Activated naive CD8-positive, alpha-beta T cell treated with anti-CD3 and anti-CD28 coated beads, Interleukin-2, amount 50 U/mL, for 16 hours (primary cell): ENCODE results near the gene ZNF821.
A peak's percentile ranks its signal among the peaks of the same experiment; 100 is the strongest.
"Not testable (repeated sequence)": the region's sequence is repeated elsewhere in the genome, so short reads cannot be mapped to it uniquely, and the experiment has no call there.

Experiments used
- DNase-seq: peaks from one replicate; pipeline ENCODE4 v3.0.0-alpha.2; 2020; ENCODE audit warnings: low read depth, low spot score

ZNF821 gene

DNA sequence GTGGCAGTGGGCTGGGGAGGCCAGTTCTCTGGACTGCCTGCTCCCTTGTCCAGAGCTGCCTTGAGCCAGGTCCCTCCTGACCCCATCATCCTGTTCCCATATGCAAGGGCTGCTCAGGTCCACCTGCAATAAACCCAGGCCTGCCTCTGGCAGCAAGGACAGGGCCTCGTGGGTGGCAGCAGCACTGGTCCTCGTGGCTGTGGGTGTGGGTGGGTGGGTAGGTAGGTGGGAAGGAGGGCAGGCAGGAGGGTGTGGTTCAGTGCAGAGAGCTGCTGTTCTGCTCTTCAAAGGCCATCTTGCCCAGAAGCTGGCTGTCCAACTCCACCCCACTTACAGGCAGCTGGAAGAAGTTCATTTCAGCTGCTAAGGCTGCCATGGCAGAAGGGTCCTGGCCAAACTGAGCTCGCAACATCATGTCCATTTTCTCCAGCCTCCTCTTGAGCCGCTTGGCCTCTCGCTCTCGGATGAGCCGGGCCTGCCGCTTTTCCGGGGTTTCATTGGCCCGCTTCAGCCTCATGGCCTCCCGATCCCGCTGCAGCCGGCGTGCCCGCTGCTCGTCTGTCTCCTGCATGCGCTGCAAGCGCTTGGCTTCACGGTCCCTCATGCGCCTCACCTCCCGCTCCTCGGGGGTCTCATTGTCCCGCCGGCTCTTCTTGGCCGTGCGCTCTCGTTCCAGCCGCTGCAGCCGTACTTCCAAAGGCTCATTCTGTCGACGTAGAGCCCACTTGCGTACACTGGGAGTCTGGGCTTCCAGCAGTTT lies 24.0 kb downstream of the ZNF821 start:
- DNase-seq, result no peak

DNA sequence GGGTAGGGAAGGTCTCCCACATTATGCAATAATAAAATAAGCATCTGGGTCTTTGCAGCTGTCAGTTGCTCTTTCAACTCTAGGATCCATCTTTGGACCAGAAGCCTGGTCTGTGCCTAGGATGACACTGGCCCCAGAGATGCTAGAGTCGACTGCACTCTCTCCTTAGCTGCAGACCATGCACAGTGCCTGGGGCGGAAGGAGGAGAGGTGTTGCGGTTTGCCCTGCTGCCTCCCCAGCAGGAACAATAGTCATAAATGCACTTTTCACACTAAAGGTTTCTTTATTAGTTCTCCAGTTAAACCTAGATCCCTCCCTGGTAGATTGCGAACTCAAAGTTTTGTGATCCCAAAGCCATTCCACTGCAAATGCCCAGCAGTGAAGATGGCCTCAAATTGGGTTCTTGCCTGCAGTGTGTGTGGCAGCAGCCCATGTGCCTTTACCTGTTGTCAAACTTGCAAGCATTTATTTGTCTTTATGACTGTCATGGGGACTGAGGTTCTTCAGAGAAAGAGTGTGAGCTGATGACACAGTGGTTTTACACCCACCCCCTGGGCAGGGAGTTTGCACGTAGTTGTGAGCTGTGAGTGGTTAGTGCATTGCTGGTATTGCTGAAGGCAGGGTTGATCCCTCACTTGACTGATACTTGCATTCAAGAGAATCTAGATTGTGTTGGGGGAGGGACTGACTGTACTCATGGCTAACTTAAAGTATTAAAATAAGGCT lies 27.9 kb downstream of the ZNF821 start:
- DNase-seq, result no peak

DNA sequence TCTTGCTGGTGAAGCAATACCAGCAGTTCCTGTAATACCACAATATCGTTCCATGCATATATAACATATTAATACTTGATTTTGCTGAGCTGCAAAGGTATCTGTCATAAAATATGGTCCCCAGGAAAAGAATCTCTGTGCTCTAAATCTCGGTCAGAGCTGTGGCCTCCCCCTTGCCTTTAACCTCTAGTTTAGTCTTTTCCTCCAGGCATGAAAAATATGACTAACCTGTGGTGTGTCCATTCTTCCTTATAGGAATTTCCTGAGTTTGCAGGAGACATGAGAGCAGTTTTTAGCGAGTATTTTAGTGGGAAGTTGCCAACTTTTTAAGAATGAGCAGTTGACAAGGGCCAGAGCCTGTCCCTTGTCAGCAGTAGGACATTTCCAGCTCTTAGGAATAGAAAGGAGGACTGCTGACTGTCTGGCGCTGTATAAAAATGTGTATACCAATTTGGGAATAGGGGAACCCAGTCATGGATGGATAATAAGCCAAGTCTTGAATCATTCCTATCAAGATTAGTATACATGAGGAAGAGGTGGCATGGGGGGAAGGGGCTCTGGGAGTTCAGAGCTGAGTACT lies 29.5 kb downstream of the ZNF821 start:
- DNase-seq, result no peak

DNA sequence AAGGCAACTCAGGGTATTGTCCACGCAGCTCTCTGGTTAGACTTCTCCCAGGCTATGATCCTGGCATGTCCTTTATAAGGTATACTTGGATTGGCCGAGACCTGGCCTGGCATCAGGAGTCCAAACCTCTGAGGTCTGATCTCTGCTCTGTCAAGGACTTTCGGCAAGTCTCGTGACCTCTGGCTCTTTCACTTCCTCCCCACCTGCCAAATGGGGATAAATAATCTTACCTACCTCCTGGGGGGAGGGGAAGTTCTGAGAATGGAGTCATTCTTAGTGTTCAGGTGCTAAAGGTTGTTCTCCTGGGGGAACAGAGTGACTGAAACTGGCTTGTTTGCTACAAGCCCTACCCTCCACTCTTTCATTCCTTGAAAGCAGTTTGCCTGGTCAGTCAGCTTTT lies 30.6 kb downstream of the ZNF821 start:
- no peak for DNase-seq

DNA sequence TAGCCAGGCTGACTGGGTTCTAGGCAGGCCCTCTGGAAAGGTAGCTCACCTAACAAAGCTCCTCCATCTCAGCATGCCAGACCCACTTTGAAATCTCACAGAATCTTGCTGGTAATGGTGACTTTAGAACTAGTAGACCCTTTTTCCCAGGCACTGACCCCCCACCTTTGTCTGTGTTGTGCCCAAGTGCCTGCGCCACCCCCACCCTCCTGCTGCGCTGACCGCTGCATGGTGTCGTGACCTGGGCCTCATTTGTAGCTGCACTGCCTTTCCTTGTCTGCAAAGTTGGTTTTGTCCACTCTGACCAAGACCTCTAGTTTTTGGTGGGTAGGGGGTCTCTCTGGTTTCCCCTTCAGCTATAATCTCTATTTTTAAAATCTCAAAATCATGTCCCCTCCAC lies 31.4 kb downstream of the ZNF821 start:
- no peak for DNase-seq

DNA sequence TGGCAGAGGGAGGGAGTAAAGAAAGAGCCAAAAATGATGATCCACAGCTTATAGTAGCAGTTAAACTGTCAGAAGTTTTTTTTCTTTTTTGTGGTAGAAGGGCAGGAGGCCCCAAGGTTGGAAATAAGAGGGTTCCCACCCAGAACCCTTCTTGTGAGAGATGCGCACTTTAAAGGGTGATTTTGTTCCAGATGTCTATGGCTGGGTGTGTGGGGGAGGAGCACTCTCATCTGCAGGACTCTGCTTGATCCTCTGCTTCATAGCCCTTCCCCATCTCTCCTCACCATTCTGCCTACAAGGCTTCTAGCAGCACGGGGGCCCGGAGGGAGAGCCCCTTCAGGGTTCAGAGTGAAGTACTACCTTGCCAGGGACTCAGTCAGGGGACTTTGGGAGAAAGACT lies 31.8 kb downstream of the ZNF821 start:
- DNase-seq, result no peak

DNA sequence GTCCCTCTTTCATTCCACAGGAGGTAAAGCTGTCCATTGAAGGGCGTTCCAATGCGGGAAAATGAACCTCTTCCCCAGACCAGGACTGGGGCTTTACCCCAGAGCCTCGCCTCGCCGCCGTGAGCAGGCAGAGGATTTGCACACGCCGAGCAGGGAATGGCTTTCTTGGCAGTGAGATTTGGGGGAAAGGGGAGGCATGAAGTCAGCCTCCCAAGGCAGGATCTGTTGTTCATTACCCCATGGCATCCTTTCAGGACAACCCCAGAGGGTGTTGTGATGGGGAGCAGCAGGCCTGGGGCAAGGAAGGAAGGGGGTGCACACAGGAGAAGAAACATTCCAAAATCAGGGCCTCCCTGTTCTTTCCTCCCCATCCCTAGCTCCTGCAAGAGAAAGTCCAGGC lies 32.2 kb downstream of the ZNF821 start:
- DNase-seq, result no peak

DNA sequence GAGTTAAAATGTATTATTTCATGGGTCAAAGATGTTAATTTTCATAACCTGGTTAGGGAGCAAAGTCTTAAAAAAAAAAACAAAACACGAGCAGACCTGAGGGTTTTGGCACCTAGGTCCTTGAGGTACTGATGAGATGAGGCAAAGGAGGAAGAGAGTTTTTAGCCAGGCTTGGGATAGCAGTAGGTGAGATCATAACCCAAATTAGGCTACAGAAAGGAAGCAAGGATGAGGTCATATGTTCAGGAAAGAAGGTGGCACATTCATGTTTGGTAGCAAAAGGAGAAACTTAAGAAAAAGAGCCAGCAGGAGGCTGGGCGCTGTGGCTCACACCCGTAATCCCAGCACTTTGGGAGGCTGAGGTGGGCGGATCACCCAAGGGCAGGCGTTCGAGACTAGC lies 35.4 kb downstream of the ZNF821 start:
- DNase-seq, result no peak

DNA sequence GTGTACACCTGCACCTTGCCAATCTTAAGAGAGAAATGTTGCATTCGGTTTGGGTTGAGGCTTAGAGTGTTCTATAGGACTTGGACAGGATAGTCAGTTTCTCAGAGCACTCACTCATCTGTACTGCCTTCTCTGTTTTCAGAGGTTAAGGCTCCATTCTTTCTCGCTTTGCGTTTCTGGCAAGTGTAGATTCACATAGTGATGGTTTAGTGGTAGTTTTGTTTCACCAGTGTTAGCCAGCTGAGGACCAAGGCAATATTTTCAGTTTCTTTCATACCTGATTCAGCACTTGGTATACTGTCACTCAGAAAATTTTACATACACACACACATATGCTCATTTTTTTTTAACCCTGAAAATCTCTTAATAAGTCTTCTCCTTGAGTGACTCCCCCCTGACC lies 36.9 kb downstream of the ZNF821 start:
- DNase-seq, result no peak

DNA sequence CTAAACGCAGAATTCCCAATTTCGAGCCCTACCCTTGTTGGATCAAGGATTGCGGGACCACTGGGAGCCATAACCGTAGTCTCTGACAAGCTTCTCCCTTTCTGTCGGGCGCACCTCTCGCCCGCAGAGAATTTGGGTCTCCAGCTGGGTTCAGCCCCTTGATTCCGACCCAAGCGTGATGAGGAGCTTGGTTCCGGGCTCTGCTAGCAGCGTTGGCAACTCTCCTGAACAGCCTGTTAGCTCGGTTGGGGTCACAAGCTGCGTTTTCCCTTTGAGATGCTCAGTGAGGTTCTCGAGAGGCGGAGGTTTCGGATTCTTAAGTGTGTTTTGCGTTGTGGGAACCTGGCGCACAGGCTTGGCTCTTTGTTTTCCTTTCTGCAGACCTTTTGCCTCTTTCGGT lies 37.6 kb downstream of the ZNF821 start:
- no peak for DNase-seq

DNA sequence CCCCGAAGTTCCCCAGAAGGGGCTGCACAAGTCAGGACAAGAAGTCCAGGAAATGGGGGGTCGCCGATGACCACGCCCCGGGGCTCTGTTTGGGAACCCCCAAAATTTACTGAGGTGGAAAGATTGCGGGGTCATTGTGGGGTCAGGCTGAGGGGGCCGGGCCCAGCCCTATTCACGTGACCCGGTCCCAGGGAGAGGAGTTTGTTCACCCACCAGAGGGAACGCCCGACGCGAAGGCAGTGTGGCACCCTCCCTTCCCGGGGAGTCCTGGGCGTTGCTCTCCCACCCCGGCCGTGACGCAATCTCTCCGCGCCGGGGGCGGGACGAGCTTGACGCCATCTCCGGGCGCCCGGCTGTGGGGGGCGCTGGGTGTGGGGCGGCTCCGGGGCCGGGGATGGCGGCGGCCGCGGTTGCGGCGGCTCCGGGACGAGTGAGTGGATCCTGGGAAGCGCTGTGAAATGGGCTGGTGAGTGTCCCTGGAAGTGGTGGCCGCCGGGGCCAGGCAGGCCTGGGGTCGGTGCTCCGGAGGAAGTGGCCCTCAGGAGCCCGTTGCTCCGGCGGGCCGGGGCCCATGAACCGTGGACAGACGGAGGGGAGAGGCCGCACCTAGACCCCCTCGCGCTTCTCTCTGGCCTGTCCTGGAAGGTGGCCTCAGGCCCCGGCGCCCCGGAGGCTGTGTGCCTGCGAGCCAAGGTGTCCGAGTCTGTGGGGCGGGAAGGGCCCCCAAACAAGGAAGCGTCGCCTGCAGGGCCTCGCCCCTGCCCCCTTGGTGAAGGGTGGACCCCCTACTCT lies 38.1 kb downstream of the ZNF821 start, which contains the start of gene ATXN1L:
Gene ATXN1L, plus strand, starts transcription at position 338 of the 792 bp plus-strand sequence. CDS start 3,765 bp downstream, outside the sequence.
- DNase-seq, result peak; percentile 81

DNA sequence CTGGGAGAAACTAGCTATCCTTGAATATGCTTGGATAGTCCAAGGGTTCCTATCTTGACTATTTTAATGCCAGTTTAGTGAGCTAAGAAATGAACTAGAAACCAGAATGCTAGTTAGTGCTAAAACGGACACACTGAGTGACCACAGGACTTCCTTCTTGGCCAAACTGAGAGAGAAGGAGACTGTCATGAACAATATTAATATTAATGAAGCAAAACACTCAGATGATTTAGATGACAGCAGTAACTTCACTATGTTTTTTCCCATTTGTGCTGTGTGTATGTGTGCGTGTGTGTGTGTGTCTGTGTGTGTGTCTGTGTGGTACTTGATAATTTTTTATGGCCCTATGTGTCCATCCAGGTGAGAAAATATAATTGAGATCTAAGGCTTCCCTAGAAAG lies 40.4 kb downstream of the ZNF821 start:
- DNase-seq, result no peak

DNA sequence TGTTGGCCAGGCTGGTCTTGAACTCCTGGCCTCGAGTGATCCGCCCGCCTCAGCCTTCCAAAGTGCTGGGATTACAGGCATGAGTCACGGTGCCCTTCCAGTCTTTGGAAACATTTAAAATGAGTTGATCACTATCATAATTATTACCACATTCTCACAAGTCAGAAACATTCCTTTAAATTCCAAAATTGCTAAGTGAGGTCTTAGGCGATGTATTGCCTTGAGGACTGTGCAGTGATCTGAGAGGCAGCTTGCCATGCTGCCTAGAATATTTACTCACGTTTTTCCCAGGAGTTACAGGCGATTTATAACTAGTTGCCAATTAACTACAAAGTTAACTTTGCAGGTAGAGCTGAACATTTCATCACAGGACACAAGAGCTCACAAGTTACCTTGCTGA lies 43.9 kb downstream of the ZNF821 start:
- DNase-seq, result no peak

DNA sequence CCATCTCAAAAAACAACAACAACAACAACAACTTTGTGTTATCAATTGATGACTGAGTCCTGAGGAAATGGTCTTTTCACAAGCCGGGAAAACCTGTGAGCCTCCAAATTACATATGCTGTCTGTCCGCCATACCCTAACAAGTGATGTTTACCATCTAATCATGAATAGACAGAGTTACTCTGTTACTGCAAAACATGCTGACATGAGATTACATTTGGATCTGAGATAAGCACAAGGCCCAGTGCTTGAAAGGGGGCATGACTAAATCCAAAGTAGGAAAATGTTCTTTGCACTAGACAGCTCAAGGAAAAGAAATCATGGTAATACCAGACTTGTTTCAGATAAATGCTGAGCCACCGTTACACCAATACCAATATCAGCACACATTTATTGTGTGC lies 46.8 kb downstream of the ZNF821 start:
- no peak for DNase-seq

DNA sequence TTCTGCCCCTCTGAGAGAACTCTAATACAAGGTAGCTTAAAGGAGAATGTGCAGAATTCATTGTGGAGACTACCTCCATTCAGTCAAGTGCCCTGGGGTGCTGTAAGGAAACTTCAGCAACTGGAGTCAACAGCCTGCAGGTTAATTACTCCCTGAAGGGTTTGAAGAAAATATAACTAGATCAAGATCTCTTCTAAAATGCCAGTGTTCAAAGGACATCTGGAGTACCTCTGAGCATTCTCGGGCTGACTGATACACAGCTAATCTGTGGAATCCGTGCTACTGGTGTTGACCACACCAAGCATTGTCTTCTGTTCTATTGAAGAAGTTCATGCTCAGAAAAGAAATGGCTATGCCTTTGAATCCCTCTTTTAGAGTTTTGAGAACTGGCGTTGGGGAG lies 49.7 kb downstream of the ZNF821 start:
- no peak for DNase-seq

DNA sequence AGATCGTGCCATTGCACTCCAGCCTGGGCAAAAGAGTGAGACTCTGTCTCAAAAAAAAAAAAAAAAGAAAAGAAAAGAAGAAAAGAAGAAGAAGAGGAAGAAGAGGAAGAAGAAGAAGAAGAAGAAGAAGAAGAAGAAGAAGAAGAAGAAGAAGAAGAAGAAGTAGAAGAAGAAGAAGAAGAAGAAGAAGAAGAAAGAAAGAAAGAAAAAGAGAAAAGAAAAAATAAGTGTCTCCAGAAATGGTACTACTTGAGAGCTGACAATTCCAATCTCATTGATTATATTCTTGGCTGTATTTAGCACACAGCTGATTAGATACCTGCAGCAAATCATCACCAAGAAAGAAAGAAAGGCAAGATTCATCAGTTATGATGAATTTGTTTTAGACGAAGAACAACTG lies 51.9 kb downstream of the ZNF821 start:
- not testable (repeated sequence) for DNase-seq

DNA sequence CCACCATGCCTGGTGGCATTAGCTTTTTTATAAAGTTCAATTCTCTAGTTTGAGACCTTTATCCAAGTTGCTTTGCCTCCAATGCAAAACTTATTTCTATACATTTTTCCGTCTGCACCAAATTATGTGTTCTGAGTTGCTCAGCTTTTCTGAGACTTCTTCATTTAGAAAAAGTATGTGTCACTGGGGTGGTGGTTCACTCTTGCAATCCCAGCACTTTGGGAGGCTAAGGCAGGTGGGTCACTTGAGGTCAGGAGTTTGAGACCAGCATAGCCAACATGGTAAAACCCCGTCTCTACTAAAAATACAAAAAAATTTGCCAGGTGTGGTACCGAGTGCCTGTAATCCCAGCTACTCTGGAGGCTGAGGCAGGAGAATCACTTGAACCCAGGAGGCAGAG lies 52.3 kb downstream of the ZNF821 start:
- DNase-seq, result not testable (repeated sequence)

DNA sequence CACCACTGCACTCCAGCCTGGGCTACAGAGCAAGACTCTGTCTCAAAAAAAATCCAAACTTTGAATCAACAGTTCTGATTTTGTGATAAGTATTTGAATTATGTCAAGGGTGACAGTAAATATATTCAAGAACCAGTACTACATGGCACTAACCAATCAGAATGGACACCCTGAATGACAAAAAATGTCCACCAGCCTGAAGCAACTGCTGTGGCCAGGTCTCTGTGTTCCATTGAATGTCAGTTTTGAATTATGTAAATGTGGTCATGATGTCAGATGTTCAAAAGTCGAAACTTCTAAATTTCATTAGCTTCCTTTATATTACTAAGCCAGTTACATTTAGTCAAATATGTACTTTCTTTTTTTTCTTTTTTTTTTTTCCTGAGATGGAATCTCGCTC lies 53.6 kb downstream of the ZNF821 start:
- no peak for DNase-seq

DNA sequence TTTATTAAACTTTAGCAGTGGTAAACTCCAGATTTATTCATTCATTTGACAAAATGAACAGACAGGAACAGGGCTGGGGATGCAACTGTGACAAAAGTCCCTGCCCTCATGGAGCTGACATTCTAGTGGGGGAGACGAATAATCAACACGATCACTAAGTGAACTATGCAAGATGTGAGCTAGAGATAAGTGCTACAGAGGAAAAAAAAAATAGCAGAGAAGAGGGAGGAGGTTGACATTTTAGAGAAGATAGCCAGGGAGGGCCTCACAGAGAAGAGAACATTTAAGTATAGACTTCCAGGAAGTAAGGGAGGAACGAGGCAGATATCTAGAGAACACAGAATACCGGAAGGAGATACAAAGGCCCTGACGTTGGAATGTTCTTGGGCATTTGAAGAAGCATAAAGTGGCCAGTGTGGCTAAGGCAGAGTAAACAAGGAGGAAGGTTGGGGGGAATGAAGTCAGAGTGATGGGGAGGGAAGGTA lies 57.4 kb downstream of the ZNF821 start:
- DNase-seq, result no peak

DNA sequence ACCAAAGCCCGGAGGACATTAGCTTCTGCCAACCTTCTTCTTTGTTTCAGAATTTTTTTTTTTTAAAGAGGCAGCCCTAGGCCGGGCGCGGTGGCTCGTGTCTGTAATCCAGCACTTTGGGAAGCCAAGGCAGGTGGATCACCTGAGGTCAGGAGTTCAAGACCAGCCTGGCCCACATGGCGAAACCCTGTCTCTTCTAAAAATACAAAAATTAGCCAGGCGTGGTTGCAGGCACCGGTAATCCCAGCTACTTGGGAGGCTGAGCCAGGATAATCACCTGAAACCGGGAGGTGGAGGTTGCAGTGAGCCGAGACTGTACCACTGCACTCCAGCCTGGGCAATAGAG lies 66.9 kb downstream of the ZNF821 start:
- DNase-seq, result not testable (repeated sequence)

DNA sequence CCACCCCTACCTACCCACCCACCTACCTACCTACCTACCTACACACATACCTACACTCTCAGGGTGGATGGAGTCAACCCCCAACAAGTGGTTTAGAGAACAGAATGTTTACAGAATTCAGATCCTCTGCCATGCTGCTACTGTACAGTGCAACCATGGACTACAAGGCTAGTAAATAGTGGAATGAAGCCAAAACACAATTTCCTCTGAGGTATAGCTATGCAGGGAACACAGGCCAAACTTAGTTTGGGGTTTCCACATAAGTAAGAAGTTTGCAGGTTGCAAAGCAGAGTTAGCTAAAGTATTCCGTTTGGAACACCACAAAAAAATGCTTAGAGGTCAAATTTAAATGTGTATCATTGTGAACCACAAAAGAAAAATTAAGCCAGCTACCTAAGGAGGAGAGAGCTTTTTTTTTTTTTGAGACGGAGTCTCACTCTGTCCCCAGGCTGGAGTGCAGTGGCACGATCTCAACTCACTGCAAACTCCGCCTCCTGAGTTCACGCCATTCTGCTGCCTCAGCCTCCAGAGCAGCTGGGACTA lies 72.7 kb downstream of the ZNF821 start:
- no peak for DNase-seq

DNA sequence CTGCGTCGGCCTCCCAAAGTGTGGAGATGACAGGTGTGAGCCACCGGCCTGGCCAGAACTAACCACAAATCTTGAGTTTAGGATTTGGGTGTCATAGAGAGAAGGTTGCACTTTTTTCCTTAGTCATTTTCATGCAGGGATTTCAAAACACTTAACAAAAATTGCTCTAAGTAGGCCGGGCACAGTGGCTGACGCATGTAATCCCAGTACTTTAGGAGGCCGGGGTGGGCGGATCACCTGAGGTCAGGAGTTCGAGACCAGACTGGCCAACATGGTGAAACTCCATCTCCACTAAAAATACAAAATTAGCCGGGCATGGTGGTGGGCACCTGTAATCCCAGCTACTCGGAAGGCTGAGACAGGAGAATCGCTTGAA lies 73.8 kb downstream of the ZNF821 start:
- DNase-seq, result not testable (repeated sequence)
